Measurements from ENCODE around the gene THOC6.
A peak's percentile ranks its signal among the peaks of the same experiment; 100 is the strongest.
"Not testable (repeated sequence)": the region's sequence is repeated elsewhere in the genome, so short reads cannot be mapped to it uniquely, and the experiment has no call there.

Gene THOC6

DNA sequence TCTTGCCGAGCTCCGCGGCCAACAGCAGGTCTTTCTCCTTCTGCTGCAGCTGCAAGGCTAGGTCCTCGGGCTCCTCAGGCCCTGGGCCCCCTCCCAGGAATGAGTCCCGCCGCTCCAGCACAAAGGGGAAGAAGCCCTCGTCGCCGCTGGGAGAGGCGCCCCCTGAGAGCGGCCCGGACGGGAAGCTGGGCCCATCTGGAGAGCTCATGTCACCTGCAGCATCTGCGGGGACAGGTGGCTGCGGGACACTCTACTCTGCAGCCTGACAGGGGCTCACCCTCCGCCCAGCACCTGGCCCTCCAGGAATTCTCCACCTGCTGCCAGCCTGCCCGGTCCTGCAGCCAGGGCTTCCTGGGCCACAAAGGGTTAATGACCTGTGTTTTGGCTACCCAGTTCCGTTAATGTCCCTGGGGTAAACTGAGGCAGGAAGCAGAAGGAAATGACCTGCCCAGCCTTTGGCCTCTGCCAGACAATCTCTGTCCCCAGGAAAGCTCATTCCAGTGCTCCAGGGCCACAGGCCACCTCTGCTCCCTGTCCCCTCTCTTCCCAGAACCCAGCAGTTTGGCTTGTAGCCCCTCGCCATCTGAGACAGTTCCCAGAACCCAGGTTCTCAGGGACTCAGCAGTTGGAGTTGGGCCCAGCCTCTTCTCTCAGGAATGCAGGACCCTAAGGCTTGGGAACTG lies 11.6 kb downstream of the THOC6 start:
- no peak for DNase-seq

DNA sequence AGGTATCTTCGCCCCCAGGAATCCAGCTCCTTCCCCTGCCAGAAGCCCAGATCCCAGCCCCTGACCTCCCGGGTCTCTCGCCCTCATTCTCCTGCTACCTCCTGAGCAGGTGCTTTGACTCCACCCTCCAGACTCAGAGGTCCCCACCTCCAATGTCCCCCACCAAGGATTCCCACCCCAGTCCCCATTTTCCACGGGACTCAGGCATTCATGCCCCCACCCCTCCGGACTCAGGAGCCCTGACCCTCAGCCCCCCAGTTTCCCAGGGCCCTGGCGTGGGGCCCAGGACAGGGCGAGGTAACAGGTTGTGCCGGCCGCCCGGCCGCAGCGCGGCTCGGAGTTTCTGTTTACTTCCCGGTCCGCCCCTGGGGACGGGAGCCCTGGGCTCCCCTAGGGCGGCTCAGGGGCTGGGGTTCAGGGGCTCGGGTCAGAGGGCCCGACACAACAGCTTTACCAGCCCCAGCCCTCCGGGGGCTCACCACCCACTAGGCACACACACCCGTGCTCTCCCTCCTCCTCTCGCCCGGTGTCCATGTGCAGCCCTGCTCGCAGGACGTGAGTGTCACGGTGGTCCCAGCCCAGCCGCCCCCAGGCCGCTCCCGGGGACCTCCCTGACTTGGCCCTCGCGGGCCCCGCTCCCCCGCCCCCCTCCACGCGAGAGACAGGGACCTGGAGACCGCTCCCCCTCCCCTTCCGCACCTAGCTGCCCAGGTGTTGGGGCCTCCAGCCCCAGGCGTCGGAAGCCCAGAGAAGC lies 12.3 kb downstream of the THOC6 start:
- no peak for DNase-seq

DNA sequence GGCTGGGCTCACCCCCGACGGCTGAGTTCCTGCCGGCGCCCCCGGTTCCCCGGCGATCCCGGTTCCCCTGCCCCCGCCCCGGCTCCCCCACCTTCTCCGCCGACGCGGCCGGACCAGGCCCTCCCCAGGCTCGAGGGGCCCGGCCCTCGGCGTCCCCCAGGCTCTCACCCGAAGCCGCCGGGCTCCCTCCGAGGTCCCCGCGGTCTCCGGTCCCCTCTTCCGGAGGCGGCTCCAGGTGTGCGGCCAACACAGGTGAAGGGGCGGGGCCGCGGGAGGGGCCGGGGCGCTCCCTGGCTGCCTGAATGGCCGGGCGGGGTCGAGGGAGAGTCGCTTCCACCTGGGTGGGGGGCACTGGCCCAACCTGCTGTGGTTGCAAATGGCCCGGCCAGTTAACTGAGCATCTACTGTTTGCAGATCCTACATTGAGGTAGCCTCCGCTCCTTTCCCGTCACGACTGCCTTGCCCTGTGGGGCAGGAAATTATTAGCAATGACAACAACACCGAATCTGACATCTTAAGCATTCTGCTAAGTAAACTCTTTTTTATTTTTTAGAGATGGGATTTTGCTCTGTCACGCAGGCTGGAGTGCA lies 13.0 kb downstream of the THOC6 start, which contains the start of gene BICDL2:
Gene BICDL2 (minus strand): TSS at position 219 of the 590 bp plus-strand sequence. CDS start 1,448 bp downstream, outside the sequence.
- DNase-seq, result no peak

DNA sequence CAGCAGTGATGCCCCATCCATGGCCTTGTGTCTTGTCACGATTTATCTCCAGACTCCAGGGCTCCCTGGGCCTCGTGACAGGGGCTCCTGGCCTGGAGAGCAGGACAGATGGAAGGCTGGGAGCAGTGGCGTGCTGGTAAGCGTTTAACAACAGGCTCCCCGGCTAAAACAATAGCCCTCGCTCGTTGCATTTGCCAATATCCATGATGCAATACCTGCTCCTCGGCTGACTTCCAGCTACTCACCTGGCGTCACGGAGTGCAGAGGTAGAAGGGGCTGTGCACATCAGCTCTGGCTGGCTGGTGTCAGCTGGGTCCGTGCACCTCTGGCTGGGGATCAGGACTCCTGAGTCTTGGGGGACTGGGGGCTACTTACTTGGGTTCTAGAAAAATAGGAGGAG lies 14.4 kb downstream of the THOC6 start:
- no peak for DNase-seq

DNA sequence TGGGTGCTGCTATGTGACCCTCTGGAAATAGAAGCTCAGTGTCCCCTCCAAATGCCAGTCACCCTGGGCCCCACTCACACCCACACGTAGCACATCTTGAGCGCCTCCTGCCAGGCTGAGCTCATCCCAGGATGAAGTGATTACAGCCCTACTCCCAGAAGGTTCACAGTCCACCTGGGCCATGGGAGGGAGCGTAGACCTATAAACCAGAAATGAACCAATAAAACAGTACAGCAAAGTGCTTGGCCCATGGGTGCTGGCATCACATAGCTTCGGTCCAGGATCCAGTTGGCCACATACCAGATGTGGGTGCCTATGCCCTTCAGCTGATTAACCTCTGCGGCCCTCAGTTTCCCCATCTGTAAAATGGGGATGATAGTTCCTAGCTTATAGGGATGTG lies 15.1 kb downstream of the THOC6 start:
- no peak for DNase-seq

DNA sequence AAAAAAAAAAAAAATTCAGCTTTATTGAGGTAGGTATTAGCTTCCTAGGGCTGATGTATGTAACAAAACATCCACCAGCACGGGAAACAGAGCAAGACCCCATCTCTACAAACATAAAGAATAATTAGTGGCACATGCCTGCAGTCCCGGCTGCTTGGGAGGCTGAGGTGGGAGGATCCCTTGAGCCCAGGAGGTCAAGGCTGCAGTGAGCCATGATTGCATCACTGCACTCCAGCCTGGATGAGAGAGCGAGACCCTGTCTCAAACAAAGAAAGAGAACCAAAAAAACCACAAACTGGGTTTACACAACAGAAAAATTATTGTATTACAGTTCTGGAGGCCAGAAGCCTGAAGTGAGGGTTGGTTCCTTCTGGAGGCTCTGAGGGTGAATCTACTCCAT lies 18.5 kb downstream of the THOC6 start:
- DNase-seq, result no peak

DNA sequence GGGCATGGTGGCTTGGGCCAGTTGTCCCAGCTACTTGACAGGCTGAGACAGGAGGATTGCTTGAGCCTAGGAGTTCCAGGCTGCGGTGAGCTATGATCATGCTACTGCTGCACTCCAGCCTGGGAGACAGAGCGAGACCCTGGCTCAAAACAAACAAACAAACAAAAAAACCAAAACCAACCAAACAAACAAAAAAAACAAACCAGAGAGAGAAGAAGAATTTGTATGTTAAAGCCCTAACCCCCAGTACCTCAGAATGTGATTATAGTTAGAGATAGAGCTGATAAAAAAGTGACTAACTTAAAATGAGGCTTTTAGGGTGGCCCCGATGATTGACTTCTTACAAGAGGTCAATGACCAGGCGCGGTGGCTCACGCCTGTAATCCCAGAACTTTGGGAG lies 20.9 kb downstream of the THOC6 start:
- no peak for DNase-seq

DNA sequence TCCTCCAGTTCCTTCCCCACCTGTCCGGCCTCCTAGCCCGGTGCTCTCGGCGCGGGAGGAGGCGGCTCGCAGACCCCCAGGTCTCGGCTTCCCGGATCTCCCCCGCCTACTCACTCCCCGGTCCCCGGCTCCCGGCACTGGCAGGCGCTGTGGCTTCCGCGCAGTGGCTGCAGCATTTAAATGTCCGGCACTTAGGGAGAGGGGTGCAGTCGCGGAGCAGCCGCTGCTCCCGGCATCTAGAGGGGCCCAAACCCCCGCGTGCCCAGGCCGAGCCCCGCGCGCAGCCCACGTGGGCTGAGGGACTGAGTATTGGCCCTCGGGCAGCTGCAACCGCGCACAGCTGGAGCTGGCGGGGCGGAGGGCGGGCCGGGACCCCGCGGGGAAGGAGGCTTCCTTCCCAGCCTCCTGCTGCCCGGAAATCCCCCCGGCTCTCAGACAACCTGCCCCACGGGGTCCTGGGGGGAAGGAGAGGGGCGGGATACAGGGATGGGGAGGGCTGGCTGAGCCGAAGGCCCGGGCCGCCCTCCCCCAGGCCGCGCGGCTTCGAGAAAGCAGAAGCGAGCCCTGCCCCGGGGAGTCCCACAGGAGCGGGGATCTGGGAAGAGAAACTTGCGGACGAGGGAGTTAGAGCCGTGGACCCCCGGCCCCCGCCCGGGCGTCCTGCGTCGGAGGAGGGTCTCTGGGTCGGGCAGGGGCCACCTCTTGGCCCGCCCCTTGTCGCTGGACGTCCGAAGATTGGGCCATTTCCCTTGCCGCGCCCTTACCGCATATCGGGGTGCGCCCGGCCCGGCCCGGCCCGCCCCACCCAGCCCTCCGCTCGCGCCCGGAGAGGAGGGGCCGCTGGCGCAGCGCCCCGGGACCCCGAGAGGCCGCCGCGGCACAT lies 22.2 kb downstream of the THOC6 start, which contains the start of gene MMP25:
Gene MMP25 (plus strand): TSS at position 804 of the 883 bp plus-strand sequence. CDS start 357 bp downstream, outside the sequence.
- DNase-seq, result peak in 1 of 2 donors; percentile 24

DNA sequence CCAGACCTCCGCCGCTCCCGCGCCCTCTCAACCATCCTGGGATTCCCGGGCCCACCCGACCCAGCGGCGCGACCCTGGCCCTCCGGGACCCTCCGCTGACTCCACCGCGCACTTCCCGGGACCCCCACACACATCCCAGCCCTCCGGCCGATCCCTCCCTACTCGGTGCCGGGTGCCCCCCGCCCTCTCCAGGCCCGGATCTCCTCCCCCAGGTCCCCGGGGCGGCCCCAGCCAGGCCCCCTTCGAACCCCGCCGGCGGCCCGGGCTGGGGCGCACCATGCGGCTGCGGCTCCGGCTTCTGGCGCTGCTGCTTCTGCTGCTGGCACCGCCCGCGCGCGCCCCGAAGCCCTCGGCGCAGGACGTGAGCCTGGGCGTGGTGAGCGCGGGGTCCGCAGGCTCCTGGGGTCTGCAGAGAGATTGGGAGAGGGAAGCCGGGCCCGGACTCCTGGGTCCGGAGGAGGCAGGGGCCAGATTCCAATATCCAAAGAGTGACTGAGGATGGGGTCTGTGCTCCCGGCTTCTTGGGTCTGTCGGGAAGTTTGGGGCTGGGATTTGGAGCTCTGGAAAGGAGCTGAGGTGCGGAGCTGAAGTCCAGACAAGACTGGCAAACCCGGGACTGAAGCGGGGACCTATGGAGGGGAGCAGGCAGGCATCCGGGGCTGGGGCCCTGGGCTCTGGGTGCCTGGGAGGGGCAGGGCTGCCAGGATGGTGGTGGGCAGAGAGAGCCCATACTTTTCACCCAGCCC lies 23.0 kb downstream of the THOC6 start:
- DNase-seq, result no peak

DNA sequence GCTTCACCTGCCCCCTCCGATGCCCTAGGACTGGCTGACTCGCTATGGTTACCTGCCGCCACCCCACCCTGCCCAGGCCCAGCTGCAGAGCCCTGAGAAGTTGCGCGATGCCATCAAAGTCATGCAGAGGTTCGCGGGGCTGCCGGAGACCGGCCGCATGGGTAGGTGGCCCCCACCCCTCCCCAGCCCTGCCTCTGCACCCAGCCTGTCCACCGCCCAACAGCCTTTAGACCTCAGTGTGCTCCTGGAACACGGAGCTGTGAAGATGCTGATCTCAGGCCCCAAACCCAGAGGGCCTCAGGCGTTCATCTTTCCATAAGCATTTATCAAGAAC lies 23.5 kb downstream of the THOC6 start:
- DNase-seq, result no peak

DNA sequence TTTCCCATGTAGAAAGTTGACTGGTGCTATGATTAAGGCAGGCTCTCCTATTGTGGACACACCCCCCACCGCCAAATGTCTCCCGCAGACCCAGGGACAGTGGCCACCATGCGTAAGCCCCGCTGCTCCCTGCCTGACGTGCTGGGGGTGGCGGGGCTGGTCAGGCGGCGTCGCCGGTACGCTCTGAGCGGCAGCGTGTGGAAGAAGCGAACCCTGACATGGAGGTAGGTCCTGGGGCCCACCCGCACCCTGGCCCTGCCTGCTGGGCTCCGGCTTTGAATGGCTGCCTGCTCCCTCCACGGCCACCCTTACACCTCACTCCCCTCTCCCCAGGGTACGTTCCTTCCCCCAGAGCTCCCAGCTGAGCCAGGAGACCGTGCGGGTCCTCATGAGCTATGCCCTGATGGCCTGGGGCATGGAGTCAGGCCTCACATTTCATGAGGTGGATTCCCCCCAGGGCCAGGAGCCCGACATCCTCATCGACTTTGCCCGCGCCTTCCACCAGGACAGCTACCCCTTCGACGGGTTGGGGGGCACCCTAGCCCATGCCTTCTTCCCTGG lies 26.2 kb downstream of the THOC6 start:
- no peak for DNase-seq

DNA sequence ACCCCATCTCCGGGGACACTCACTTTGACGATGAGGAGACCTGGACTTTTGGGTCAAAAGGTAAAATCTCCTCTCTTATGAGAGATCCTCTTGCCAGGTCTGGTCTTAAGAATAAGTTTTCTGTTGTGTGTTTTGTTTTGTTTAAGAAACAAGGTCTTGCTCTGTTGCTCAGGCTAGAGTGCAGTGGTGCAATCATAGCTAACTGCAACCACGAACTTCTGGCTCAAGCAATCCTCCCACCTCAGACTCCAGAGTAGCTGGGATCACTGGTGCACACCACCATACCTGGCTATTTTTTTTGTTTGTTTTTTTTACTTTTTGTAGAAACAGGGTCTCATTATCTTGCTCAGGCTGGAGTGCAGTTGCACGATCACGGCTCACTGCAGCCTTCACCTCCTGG lies 26.7 kb downstream of the THOC6 start:
- no peak for DNase-seq

DNA sequence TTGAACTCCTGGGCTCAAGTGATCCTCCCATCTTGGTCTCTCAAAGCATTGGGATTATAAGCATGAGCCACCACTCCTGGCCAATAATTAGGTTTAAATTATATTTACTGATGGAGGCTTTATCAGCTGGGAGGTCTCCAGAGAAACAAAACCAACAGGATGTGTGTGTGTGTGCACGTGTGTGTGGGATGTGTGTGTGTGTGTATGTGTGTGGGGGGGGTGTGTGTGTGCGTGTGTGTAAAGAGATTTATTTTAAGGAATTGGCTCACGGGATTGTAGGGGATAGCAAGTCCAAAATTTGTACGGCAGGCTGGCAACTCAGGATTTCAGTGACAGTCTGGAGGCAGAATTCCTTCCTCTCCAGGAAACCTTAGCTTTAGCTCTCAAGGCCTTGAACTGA lies 27.2 kb downstream of the THOC6 start:
- no peak for DNase-seq

DNA sequence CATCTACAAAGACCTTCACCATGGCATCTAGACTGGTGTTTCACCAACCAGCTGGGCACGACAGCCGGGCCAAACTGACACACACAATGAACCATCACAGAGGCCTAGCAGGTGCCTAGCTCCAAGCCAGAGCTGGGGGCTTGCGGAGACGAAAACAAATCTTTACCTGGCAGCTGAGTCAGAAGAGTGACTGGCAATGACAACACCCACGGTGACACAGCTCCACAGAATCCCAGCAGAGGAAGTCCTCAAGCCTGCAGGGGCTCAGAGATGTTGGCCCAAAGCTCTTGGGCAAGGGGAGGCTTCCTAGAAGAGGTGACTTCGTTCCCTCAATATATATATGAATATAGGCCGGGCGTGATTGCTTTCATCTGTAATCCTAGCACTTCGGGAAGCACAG lies 27.7 kb downstream of the THOC6 start:
- DNase-seq, result no peak

DNA sequence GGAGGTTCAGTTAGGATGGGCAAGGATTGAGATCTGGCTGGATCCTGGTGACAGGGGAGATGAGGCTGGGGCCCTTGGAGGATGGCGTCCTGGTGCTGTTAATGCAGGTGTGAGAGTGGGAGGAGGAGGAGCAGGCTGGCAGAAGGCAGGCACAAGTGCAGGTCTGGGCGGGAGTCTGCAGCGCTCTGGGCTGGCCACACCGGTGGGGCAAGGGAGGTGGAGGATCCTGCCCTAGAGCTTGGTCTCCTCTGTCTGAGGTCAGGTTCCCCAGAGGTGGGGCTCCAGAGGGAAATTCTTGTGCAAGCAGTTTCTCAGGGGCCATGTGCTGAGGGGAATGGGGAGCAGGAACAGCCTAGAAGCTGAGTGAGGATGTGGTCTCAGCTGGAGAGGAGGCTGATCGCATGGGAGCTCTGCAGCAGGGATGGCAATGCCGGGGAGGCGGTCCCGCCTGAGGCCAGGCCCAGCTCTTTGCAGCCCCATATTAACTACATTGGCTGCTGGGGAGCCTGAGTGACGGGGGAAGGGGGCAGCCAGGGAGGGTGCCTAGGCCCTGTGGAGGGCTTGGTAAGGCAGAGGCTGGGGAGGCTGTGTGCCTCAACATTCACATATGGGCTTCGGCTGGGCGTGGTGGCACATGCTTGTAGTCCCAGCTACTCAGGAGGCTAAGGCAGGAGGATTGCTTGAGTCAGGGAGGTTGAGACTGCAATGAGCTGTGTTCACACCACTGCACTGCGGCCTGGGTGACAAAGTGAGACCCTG lies 28.9 kb downstream of the THOC6 start:
- not testable (repeated sequence) for DNase-seq

DNA sequence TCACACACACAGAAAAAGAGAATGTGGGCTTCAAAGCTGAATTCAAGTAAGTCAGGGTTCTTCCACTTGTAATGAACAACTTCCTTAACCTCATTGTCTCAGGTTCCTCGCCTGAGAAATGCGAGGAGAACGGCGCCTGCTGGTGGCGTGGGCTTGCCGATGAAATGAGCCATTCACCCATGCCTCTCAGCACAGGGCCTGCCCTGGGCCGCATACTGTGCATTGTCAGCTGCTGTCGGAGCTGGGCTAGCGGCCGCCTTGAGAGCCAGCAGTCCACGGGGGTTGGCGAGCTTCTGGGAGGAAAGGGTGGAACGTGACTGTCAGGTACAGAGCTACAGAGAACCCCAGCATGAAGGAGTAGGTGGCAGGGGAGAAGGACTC lies 29.5 kb downstream of the THOC6 start:
- DNase-seq, result not testable (repeated sequence)

DNA sequence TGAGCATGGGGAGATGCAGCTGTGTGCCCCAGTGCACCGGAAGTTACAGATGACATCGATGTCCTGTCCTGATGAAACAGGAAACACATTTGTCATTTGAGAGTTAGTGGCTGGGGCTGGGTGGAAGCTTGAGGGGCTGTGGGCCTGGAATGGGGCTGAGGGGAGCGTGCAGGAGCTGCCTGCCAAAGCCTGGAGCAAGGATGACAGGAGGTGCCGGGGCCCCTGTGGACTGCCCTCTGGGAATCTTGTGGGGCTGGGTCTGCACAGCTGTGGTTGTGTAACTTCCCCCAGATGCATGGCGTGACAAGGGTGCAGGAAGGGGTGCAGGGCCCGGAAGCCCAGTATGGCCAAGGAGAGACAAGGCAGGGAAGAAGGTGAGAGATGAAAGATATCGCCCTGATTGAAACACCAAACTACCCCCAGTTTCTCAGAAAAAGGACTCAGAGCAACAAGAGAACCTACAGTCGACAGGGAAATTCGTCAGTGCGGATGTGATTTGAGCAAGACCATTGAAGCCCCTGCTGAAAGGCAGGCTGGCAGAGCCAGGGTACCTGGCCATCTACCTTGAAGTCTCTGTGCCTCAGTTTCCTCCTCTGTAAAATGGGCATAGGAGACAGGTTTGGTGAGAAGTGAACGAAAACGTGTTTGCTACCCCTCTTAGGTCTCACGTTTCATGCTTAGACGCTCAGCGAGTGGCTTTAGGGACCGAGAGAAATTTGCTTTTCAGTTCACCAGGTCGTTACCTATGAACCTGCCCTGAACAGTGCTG lies 31.3 kb downstream of the THOC6 start:
- DNase-seq, result peak in 1 of 2 donors; percentile 79

DNA sequence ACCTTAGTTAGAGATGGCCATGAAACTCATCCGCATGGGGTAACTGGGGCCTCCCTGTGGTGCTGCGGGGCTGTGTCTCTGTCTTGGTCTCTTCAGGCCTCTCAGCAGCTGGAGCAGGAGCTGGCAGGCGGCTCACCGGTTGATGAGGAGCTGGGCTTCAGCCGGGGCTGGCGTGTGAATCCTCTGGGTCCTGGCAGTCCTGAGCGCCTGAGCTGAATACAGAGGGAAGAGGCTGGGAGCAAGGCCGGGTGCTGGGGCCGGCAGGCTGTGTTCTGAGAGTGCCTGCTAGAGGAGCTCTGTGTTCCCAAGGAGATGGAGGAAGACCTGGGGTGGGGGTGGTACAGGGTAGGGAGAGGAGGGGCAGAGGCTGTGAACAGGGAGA lies 31.9 kb downstream of the THOC6 start:
- not testable (repeated sequence) for DNase-seq

DNA sequence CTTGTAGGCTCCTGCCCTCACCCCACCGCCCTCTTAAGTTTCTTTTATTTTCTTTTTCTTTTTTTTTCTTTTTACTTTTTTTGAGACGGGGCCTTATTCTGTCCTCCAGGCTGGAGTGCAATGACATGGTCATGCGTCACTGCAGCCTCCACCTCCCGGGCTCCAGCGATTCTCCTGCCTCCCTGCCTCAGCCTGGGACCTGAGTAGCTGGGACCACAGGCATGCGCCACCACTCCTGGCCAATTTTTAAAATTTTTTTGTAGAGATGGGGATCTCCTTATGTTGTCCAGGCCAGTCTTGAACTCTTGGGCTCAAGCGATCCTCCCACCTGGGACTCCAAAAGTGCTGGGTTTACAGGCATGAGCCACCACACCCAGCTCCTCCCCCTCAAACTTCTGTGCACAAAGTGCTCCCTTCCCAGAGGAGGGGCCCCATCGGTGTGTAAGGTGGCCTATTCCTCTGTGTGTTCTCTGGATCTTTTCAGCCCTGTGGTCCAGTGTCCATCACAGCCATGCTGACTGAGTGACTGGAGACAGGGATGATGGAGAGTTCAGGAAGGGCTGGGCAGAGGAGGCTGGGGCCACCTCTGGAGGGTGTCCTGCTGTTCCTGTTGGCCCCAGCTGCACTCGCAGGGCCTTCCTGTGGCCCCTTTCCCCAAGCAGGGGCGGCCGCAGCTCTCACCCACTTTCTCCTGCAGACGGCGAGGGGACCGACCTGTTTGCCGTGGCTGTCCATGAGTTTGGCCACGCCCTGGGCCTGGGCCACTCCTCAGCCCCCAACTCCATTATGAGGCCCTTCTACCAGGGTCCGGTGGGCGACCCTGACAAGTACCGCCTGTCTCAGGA lies 32.7 kb downstream of the THOC6 start:
- DNase-seq, result no peak
